CD4-positive, alpha-beta T cell treated with Interleukin-1 beta for 1 hour (primary cell): ENCODE data around the gene SIGLEC8.
"Not testable (repeated sequence)": the region's sequence is repeated elsewhere in the genome, so short reads cannot be mapped to it uniquely, and the experiment has no call there.

Experiments used
- DNase-seq, 2 donors: peaks; one replicate each; pipeline ENCODE4 v3.0.0-alpha.2; 2020 to 2022

Gene SIGLEC8

DNA sequence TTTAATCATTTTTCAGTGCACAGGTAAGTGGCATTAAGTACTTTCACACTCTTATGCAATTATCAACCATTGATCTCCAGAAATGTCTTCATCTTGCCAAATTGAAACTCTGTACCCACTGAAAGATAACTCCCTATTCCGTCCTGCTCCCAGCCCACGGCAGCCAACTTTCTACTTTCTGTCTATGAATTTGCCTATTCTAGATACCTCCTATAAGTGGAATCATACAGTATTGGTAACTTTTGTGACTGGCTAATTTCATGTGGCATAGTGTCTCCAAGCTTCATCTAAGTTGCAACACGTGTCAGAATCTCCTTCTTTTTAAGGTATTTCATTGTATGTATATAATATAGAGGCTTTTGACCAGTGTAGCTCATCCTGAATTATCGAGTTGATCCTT lies 14.4 kb upstream of the SIGLEC8 start:
- no peak for DNase-seq

DNA sequence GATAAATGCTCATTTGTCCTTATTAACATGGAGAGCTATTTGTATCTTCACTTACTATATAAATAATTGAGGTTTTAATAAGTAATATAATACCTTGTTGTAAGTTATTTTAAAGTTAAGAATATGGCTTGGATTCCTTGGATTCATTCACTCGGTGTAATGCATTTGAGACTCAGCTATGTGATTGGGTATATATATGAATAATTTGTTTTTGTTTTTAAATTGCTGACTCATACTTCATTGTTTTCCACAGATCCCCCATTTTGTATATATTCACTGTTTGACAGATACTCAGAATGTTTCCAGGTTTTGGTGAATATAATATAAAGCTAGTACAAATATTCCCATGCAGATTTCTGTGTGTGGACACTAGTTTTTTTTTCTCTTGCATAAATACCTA lies 13.3 kb upstream of the SIGLEC8 start:
- DNase-seq: no peak

DNA sequence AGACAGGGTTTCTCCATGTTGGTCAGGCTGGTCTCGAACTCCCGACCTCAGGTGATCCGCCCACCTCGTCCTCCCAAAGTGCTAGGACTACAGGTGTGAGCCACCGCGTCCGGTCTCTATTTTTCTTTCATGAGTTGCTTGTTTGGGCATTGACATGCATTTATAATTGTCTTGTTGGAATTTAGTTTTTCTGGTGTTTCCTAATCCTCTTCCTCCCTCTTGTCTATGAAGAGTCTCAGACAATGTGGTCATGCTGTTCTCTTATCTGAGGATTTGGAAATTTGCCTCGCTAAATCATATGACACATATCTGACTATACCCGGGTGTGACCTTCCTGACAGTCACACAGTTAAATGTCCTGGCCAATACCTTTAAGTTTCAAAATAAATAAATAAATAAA lies 12.7 kb upstream of the SIGLEC8 start:
- DNase-seq: no peak

DNA sequence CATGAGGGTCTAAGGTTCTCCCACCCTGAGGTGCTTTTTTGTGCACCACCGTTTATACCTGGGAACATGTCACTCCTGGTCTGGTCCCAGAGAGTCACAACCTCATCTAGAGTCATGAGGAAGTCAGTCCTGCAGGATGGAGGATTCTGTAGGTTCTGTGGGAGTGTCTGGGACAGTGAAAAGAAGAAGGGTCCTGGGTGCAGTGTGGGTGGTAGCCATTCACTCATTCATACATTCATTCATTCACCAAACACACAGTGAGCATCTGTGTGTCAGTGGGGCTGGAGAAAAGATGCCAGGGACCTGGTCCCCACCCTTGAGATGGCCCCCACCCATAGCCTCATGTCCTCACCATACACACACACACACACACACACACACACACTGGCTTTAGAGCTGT lies 11.4 kb upstream of the SIGLEC8 start:
- DNase-seq: no peak

DNA sequence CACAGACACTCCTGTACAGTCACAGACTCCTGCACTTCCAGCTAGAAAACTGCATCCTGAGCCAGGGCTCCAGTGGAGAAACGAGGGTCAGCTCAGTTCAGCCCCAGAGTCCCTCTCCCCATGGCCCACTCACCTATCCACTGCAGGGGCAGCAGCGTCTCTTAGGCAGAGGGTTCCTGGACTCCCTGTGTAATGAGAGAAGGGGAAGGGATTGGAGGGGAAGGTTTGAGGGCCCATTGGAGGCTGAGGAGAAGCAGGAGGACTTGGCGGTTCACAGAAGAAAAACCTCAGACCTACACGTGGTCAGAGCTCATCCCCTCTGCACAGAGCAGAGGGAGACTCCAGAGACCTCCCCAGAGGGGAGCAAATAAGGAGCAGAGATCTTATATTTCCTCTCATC lies 10.9 kb upstream of the SIGLEC8 start:
- DNase-seq: no peak

DNA sequence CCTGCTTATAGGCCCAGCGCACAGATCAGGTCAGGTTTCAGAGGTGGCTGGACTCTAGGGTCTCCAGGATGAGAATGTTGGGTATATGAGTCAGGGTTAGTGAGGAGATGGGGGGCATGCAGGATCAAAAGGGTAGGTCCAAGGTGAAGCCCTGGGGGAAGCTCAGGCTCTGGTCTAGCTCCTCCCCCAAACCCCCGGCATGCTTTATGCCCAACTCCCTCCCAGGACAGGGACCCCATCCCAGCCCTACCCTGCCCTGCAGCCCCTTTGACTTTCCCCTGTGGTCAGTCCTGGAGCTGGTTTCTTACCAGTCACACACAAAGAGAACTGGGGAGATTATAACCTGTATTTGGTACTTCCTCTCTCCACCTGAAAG lies 10.3 kb upstream of the SIGLEC8 start:
- DNase-seq: no peak

DNA sequence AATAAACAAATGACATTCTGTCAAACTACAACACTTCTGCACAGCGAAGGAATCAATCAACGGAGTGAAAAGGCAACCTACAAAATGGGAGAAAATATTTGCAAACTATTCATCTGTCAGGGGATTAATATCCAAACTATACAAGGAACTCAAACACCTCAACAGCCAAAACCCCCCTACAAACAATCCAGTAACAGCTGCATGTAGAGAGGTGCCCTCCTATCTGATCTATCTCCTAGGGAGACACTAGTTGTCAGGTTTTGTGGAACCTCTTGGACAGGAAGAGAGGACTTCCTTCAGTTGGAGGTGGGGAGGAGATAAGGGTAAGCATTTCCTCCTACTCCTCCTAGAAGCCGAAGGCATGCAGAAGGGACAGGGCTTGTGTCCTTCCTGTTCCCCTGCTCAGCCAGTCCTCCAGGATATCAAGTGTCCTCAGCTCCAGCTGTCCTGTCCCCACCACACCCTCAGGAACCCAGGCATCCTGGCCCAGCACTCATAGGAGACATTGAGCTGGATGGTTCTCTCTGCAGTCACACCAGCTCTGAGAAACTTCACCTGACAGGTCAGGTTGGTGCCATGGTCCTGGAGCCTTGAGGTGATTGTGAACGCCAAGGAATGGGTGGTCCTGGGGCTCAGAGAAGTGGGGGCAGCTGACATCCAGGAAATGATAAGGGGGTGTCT lies 9.8 kb upstream of the SIGLEC8 start:
- no peak for DNase-seq

DNA sequence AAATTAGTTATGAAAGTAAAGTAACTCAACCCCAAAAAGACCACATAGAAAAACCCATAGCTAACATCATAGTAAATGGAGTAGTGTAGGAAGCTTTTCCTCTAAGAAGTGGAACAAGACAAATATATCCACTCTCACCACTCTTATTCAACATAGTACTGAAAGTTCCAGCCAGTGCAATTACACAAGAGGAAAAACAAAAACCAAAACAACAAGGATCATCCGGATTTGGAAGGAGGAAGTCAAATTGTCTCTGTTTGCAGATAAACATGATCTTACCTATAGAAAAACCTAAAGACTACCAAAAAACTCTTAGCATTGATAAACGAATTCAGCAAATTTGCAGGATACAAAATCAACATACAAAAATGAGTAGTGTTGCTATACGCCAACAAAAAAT lies 8.5 kb upstream of the SIGLEC8 start:
- no peak for DNase-seq

DNA sequence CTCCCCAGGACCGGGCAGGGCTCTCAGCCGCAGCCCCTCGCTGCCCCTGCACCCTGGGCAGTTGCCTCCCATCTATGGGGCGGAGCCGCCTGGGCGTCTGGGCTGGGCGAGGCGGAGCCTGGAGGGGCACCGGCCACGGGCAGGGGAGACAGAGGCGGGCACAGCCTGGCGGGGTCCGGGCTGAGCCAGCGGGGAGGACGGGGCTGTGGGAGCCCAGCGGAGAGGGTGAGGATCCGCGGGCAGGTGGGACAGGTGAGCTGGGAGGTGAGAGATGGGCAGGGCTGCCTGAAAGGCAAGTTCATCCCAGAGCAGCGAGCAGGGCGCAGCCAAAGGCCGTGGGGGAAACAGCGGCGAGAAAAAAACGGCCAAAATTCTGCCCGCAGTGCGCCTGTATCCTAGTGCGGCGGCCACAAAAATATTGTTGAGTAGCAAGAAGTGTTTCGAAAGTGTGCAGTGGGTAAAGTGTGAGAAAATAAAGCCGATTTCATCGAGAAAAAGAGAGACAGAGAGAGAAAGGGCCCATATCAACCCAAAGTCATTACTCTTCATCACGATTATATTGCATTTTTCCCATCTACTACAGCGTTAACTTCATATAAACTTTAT lies 5.8 kb upstream of the SIGLEC8 start:
- DNase-seq: not testable (repeated sequence)

DNA sequence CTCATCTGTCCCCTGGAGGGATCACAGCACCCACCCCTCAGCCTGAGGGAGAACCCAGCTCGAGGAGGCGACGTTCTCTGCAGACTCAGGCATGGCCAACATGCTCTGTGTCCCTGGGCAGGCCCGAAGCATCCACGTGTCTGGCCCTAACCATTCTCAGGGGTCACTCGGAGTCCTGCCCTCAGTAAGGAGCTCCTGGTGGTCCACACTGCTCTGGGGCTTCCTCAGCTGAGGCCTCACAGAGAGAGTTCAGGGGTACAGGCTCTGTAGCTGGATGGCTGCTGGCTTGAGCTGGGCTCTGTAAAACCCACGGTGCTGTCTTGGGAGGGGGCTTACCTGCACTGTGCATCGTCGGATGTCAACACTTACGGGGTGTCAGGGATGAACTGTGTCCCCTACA lies 4.4 kb upstream of the SIGLEC8 start:
- no peak for DNase-seq

DNA sequence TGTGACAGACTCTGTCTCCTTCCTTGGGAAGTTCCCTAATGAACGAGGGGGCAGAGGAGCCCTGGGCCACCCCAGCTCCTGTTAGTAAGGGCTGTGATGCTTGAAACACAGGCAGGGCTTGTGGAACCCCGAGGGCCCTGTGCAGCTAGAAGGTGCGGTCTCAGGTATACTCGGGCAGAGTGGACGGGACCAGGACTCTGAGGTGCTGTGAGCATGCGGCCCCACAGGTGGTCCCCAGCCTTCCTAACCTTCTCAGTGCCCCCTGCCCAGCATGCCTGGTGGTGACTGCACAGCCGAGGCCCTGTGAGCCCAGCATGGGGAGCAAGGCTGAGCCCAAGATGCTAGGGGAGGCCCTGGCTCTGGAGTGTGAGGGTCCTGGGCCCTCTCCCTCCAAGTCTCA lies 4.0 kb upstream of the SIGLEC8 start:
- DNase-seq: no peak

DNA sequence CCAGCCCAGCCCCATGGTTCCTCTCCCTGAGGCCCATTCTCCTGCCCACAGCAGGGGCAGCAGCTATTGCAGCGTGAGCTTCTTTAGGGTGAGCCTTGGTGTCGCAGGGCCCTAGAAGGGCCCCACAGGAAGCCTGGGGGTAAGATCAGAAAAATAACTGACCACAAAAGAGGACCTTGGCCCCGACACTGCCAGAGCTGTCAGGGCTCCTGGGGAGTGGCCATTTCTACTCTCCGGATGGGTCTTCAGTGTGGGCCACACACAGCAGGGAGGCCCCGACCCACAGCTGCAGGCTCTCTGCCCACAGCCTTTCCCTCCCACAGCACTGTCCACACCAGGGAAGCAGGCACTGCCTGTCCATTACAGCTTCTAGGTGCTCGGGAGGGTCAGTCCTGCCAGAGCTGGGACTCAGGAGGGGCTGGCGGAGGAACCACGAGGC lies 3.5 kb upstream of the SIGLEC8 start:
- DNase-seq: peak in 1 of 2 donors; percentile 19

DNA sequence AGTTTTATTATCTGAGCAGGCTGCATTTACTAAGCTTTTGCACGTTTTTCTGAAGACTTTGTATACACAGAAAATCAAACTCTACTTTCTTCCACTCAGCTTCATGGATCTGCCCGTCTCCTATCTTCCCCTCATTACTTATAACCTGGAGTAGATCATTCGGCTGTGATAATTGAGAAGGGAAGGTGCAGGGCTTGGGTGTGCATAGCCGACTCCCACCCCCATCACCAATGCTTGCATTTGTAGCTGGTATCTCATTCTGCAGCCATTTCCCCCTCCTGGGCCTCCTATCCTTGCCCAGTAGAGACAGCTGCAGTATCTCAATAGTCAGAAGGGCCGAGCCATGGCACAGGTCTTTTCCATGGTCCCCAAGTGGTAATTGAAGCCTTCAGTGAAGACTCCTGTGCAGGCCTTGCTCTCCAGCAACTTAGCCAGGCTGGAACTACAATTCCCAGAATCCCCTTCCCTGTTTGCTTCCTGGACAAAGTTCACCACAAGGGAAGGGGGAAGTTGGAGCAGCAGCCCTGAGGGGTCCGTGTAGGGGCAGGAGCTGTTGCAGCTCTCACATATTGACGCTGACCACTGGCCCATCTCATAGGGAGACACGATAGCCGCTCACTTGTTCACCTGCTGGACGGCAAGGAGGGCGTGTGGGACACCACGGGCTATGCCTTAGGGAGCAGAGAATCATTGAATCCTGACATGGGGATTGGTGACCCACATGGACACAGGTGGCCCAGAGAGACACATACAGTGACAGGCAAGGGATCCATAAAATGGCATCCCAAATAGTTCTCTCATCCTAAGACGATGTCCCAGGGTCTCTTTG lies 2.1 kb upstream of the SIGLEC8 start:
- no peak for DNase-seq

DNA sequence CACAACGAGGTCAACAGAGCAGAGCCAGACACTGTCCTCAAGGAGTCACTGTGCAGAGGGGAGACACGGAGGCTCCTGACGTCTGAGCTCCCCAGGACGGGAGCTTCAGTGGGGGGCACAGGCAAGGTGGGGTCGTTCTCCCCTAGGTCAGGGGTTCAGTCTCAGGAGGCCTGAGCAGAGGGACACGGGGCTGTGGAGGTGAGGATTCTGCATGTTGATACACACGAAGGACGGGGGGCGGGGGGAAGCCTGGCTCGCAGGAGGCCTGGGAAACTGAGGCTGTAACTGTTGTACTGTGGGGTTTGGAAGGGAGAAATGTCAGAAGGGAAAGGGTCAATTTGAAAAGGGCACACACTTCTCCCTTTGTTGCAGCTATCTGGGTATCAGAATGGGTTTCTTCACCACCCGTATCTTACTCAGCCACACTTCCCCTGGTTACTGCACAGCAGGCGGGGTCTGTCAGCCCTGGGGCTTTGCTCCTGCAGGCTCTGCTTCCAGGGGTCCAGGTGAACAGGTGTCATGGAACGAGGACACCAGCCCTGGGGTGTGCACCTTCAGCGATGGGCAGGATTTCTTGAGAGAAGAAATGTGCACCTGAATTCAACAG lies 748 bp upstream of the SIGLEC8 start:
- DNase-seq: no peak

DNA sequence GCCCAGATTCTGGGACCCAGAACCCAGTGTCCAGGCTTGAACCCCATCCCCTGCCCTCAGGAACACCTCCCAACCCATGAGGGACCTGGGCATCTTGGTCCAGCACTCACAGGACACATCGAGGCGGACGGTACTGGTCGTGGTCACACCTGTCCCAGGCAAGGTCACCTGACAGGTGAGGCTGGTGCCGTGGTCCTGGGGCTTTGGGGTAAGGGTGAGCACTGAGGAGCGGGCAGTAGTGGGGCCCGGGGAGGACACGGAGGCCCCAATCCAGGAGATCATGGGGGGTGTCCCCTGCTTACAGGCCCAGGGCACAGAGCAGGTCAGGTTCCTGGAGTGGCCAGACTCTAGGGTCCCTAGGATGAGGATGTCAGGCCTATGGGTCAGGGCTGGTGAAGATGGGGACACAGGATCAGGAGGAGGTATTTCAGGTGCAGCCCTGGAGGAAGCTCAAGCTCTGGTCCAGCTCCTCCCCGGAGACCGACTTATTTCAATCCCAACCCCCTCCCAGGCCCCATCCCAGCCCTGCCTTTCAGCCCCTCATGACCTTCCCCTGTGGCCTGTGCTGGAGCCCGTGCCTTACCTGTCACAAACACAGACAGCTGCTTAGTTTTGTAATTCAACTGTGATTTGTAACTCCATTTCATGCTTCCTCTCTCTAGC lies 772 bp downstream of the SIGLEC8 start:
- DNase-seq: no peak

DNA sequence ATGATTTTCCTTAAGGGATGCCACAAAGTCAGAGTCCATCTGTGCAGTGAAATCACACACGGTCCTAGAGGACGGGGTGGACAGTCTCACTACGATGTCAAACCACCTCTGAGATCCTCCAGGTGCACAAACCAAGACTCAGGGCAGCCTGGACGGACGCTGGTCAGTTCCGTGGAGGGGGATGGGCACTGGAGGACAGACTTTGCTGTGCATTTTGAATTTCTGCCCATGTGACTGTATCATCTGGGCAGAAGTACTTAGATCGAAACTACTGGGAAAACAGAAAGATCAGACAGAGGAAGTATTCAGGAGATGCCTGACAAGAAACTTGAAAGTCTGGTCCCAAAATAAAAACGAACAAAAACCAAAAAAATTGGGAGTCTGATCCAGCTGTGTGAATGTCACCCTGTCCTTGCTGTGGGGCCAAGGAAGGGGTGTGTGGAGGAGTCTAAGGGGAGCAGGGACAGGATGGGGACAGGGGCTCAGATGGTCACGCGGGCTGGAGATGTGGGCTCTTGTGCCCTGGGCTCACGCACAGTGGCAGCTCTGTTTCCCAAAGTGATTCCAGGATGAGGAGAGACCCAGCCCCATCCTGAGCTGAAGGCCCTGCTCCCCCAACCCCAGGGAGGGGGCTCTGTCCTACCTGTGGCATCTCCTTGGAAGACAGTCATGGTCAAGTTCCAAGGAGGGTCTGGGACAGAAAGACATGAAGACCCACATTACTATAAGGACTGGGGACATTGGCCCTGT lies 1.5 kb downstream of the SIGLEC8 start:
- no peak for DNase-seq

DNA sequence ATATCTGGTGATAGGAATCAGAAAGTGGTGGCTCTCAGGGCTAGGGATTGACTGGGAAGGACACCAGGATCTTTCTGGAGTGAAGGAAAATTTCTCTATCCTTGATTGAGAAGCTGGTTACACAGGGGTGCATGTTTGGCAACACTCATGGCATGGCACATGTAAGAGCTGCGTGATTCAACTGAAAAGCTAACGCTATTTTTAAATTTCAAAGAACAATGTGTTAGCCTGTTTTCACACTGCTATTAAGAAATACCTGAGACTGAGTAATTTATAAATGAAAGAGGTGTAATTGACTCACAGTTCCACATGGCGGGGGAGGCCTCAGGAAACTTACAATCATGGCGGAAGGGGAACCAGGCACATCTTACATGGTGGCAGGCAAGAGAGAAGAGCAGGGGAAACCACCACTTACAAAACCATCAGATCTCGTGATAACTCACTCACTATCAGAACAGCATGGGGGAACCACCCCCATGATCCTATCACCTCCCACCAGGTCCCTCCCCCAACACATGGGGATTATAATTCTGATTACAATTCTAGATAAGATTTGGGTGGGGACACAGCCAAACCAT lies 7.4 kb downstream of the SIGLEC8 start:
- DNase-seq: no peak

DNA sequence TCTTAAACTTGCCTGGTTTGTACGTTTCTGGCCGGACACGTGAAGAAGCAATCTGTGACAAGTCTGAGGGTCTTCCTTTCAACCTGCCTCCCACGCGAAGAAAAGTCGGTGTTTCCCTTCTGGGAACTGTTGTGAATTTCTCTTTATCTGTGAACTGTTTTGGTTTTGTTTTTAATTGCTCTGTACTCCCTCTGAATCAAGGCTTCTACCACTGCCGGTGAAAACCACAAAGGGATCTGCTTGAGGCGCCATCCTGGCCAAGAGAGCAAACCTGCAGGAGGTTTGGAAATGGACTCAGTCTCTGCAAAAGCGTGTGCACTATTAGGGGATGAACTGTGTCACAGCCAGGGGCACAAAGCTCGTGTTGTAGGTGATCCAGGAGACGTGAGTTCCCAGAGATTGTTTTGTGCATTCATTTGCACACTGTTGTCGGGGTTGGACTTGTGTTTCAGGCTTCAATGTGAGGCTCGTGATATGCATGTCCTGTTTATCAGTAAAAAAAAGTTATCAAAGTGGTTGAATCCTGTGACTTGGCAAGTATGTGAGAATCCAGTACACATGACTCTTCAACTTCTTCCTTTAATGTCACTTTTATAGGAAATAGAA lies 9.7 kb downstream of the SIGLEC8 start:
- DNase-seq: no peak

DNA sequence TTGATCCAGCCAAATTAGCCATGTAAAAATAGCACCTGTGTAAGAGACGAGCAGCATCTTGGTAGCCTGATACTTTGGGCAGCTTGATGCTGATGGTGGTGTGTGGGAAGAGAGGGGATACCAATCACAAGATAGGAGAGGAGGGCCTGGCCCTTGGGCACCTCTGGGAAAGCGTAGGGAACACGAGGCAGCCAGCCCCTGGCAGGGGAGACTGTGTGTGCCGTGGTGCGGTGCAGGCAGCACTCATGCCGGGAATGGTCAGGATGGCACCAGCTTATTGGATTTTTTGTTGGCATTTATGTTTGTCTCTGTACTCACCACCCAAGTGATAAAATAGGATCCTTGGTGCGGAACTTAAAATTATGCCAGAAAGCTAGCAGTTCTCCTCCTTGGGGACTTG lies 10.2 kb downstream of the SIGLEC8 start:
- no peak for DNase-seq

DNA sequence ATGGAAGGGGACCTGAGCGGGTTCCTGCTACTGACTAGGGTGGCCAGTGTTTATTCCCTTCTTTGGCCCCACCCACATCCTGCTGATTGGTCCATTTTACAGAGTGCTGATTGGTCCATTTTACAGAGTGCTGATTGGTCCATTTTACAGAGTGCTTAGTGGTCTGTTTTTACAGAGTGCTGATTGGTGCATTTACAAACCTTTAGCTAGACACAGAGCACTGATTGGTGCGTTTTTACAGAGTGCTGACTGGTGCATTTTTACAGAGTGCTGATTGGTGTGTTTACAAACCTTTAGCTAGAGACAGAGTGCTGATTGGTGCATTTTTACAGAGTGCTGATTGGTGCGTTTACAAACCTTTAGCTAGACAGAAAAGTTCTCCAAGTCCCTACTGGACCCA lies 10.7 kb downstream of the SIGLEC8 start:
- not testable (repeated sequence) for DNase-seq
